H9 (cell line): ENCODE data around the gene TOP3B. TPM values are rescaled to one million over a fixed set of nuclear protein-coding genes. Genes with fewer than 3 reads are reported as not detected.

ENCODE experiments used
- DNase-seq: peaks from one replicate; pipeline ENCODE4 v3.0.0-alpha.2; 2017
- H2AFZ ChIP-seq: one replicate; pipeline ENCODE4 v1.6.1; 2013; ENCODE audit warnings: mild to moderate bottlenecking, low read length, control low read depth, moderate library complexity
- H2AK5ac ChIP-seq: 2 replicates; pipeline ENCODE4 v1.6.1; 2013; ENCODE audit warnings: low read length, control low read depth, mixed read lengths; ENCODE audit not compliant: insufficient read length
- H2BK120ac ChIP-seq: one replicate; pipeline ENCODE4 v1.6.1; 2013; ENCODE audit warnings: low read depth, mild to moderate bottlenecking, low read length, control low read depth, inconsistent platforms; ENCODE audit not compliant: poor library complexity, severe bottlenecking
- H2BK12ac ChIP-seq: 2 replicates; pipeline ENCODE4 v1.6.1; 2013; ENCODE audit warnings: low read length, control low read depth, mixed read lengths, low read depth; ENCODE audit not compliant: insufficient read length
- H2BK15ac ChIP-seq: 2 replicates; pipeline ENCODE4 v1.6.1; 2013; ENCODE audit warnings: low read depth, low read length, control low read depth
- H2BK20ac ChIP-seq: one replicate; pipeline ENCODE4 v1.6.1; 2013; ENCODE audit warnings: low read depth, mild to moderate bottlenecking, low read length, control low read depth, inconsistent platforms; ENCODE audit not compliant: poor library complexity, severe bottlenecking
- H2BK5ac ChIP-seq: 2 replicates; pipeline ENCODE4 v1.6.1; 2013; ENCODE audit warnings: low read length, control low read depth, mixed read lengths; ENCODE audit not compliant: insufficient read length
- H3K14ac ChIP-seq: 2 replicates; pipeline ENCODE4 v1.6.1; 2013; ENCODE audit warnings: low read length, control low read depth; ENCODE audit not compliant: insufficient read depth
- H3K18ac ChIP-seq: 2 replicates; pipeline ENCODE4 v1.6.1; 2013; ENCODE audit warnings: low read depth, mild to moderate bottlenecking, mixed read lengths, low read length, control low read depth; ENCODE audit not compliant: insufficient read length
- H3K23ac ChIP-seq: 2 replicates; pipeline ENCODE4 v1.6.1; 2013; ENCODE audit warnings: low read length, control low read depth, mixed read lengths, low read depth; ENCODE audit not compliant: insufficient read length
- H3K23me2 ChIP-seq: 2 replicates; pipeline ENCODE4 v1.6.1; 2013; ENCODE audit warnings: low read depth, mild to moderate bottlenecking, mixed read lengths, low read length, control low read depth; ENCODE audit not compliant: insufficient read length, poor library complexity, severe bottlenecking
- H3K27ac ChIP-seq: 2 replicates; pipeline ENCODE4 v1.5.1; 2013; ENCODE audit warnings: low read length, control low read depth, mixed read lengths, low read depth; ENCODE audit not compliant: insufficient read length
- H3K27me3 ChIP-seq: 2 replicates; pipeline ENCODE4 v1.6.1; 2013; ENCODE audit warnings: low read length, control low read depth, inconsistent platforms; ENCODE audit not compliant: insufficient read depth
- H3K4ac ChIP-seq: 2 replicates; pipeline ENCODE4 v1.6.1; 2013; ENCODE audit warnings: low read depth, mild to moderate bottlenecking, control low read depth, inconsistent platforms, low read length, moderate library complexity
- H3K4me1 ChIP-seq: 2 replicates; pipeline ENCODE4 v1.6.1; 2013; ENCODE audit warnings: low read length, control low read depth, inconsistent platforms; ENCODE audit not compliant: insufficient read depth
- H3K4me2 ChIP-seq: 2 replicates; pipeline ENCODE4 v1.6.1; 2013; ENCODE audit warnings: low read length, control low read depth, mixed read lengths; ENCODE audit not compliant: insufficient read length, insufficient read depth
- H3K56ac ChIP-seq: 2 replicates; pipeline ENCODE4 v1.6.1; 2013; ENCODE audit warnings: low read depth, mild to moderate bottlenecking, mixed read lengths, low read length, control low read depth; ENCODE audit not compliant: insufficient read length
- H3K79me1 ChIP-seq: 2 replicates; pipeline ENCODE4 v1.6.1; 2013; ENCODE audit warnings: low read depth, mild to moderate bottlenecking, moderate library complexity, low read length, control low read depth, inconsistent platforms; ENCODE audit not compliant: insufficient read depth, poor library complexity, severe bottlenecking
- H3K79me2 ChIP-seq: 2 replicates; pipeline ENCODE4 v1.6.1; 2013; ENCODE audit warnings: low read length, control low read depth, inconsistent platforms; ENCODE audit not compliant: insufficient read depth
- H3K9ac ChIP-seq: 2 replicates; pipeline ENCODE4 v1.6.1; 2013; ENCODE audit warnings: low read length, control low read depth, mixed read lengths; ENCODE audit not compliant: insufficient read length; ENCODE audit errors: extremely low read depth
- H3K9me3 ChIP-seq: one replicate; pipeline ENCODE4 v1.6.1; 2013; ENCODE audit warnings: low read depth, low read length, inconsistent platforms; ENCODE audit not compliant: control insufficient read depth
- H3T11ph ChIP-seq: one replicate; pipeline ENCODE4 v1.6.1; 2013; ENCODE audit warnings: mild to moderate bottlenecking, low read length, control low read depth, inconsistent platforms
- H4K20me1 ChIP-seq: one replicate; pipeline ENCODE4 v1.6.1; 2013; ENCODE audit not compliant: control insufficient read depth, insufficient read length, insufficient read depth
- H4K5ac ChIP-seq: 2 replicates; pipeline ENCODE4 v1.6.1; 2013; ENCODE audit warnings: low read depth, mild to moderate bottlenecking, mixed read lengths, low read length, control low read depth; ENCODE audit not compliant: insufficient read length
- H4K8ac ChIP-seq: replicated peaks from 2 replicates; pipeline ENCODE4 v1.6.1; 2013; ENCODE audit warnings: low read length, control low read depth, mixed read lengths, low read depth; ENCODE audit not compliant: insufficient read length
- H4K91ac ChIP-seq: 2 replicates; pipeline ENCODE4 v1.6.1; 2013; ENCODE audit warnings: low read depth, mild to moderate bottlenecking, moderate library complexity, mixed read lengths, low read length, control low read depth; ENCODE audit not compliant: insufficient read length
- H3K27ac Mint-ChIP-seq, 3 experiments: 2 replicates in 2 of 3; 3 replicates in 1 of 3; pipeline ENCODE4 v1.8.0; 2020 to 2021; ENCODE audit warnings: mixed read lengths in 3 of 3, mild to moderate bottlenecking in 1 of 3, moderate library complexity in 1 of 3
- H3K27me3 Mint-ChIP-seq: 2 replicates; pipeline ENCODE4 v1.8.0; 2021; ENCODE audit warnings: low read depth, mild to moderate bottlenecking, moderate library complexity, mixed read lengths
- H3K36me3 Mint-ChIP-seq, 3 experiments: 2 replicates in 2 of 3; 3 replicates in 1 of 3; pipeline ENCODE4 v1.8.0; 2020 to 2021; ENCODE audit warnings: low read depth in 3 of 3, mixed read lengths in 3 of 3; ENCODE audit not compliant: insufficient read depth in 1 of 3
- H3K4me1 Mint-ChIP-seq, 2 experiments: 2 replicates each; pipeline ENCODE4 v1.8.0; 2020; ENCODE audit warnings: mixed read lengths in 2 of 2
- H3K4me3 Mint-ChIP-seq, 2 experiments: 2 replicates in 1 of 2; 3 replicates in 1 of 2; pipeline ENCODE4 v1.8.0; 2020 to 2021; ENCODE audit warnings: mild to moderate bottlenecking in 2 of 2, mixed read lengths in 2 of 2, moderate library complexity in 1 of 2
- H3K9me3 Mint-ChIP-seq, 2 experiments: 2 replicates in 1 of 2; 3 replicates in 1 of 2; pipeline ENCODE4 v1.8.0; 2020; ENCODE audit warnings: mild to moderate bottlenecking in 2 of 2, mixed read lengths in 2 of 2, moderate library complexity in 1 of 2
- CTCF ChIP-seq: fragments of 200-600 bp; sonication (generic); conservative IDR thresholded peaks from 3 replicates; pipeline ENCODE4 v1.8.0; 2021; ENCODE audit warnings: antibody characterized with exemption, mild to moderate bottlenecking
- WGBS: extraction: QIAGEN DNeasy Blood & Tissue Kit; methylation state at CpG from one replicate; pipeline ENCODE4 v1.1.7; 2013; ENCODE audit warnings: missing lambda C conversion rate, low lambda C conversion rate, mixed read lengths; ENCODE audit not compliant: insufficient read length; ENCODE audit errors: extremely low coverage; 5-methylcytosine and 5-hydroxymethylcytosine counted together
- total RNA-seq: library from RNA; stranded (reverse); gene quantifications from 2 replicates; pipeline ENCODE4 v1.2.1, GENCODE V29; 2021

Gene TOP3B
- total RNA-seq, 1 experiment from 2014 or later: 55.2 TPM

GRCh38 chr22:21974058-21974649 is 8.4 kb downstream of the TOP3B start:
- Histone ChIP-seq H2AFZ (no peak overlapping the region), H3K4me1 (no peaks in the 10 kb centered on the region), H4K5ac (no peak overlapping the region), H3K23ac (no peak overlapping the region), H3K4ac (no peak overlapping the region), H3K4me2 (no peak overlapping the region), H3T11ph (no peak overlapping the region), H3K79me2 (no peaks in the 10 kb centered on the region), H2BK5ac (no peak overlapping the region), H3K9me3 (no peaks in the 10 kb centered on the region), H2BK15ac (no peak overlapping the region), H4K91ac (no peak overlapping the region), H2AK5ac (no peak overlapping the region), H3K23me2 (no peaks in the 10 kb centered on the region), H3K14ac (no peak overlapping the region), H3K56ac (no peak overlapping the region), H3K27me3 (no peaks in the 10 kb centered on the region; the same call in 1 of the 2 replicates), H4K8ac (no peak overlapping the region), H4K20me1 (no peaks in the 10 kb centered on the region), H2BK20ac (no peak overlapping the region), H3K9ac (no peak overlapping the region), H3K27ac (no peak overlapping the region), H2BK120ac (no peak overlapping the region), H3K18ac (no peak overlapping the region), H3K79me1 (no peaks in the 10 kb centered on the region), H2BK12ac (no peak overlapping the region)
- no peak for TF ChIP-seq CTCF
- H3K4me1 Mint-ChIP-seq: no peaks in the 10 kb centered on the region
- no peaks in the 10 kb centered on the region for H3K9me3 Mint-ChIP-seq
- H3K36me3 Mint-ChIP-seq: peaks cover 32 to 69% (median 63%) of the 10 kb centered on the region in 3 experiments; a peak in 6 of 7 replicates
- no CpG with 5 or more reads among the region's 12 CpGs for WGBS
- no peak for DNase-seq
- peaks cover 2% of the 10 kb centered on the region for H3K27me3 Mint-ChIP-seq
- H3K27ac Mint-ChIP-seq: no peak overlapping the region
- H3K4me3 Mint-ChIP-seq: no peak overlapping the region
